ES-I3 (cell line): ENCODE measurements around the gene SNED1.
A peak's percentile ranks its signal among the peaks of the same experiment; 100 is the strongest.

ENCODE experiments used
- H3K36me3 ChIP-seq: 2 replicates; pipeline ENCODE4 v1.6.1; 2013; ENCODE audit warnings: mild to moderate bottlenecking, low read length, control low read depth, moderate library complexity; ENCODE audit not compliant: insufficient read depth
- H3K4me1 ChIP-seq: 2 replicates; pipeline ENCODE4 v1.6.1; 2013; ENCODE audit warnings: mild to moderate bottlenecking, control low read depth, low read length; ENCODE audit not compliant: insufficient read depth
- H3K9ac ChIP-seq: 2 replicates; pipeline ENCODE4 v1.6.1; 2013; ENCODE audit warnings: low read depth, mild to moderate bottlenecking, low read length, moderate library complexity
- H3K9me3 ChIP-seq: 2 replicates; pipeline ENCODE4 v1.6.1; 2013; ENCODE audit warnings: mild to moderate bottlenecking, low read length, moderate library complexity; ENCODE audit not compliant: control insufficient read depth, insufficient read depth

Gene SNED1

DNA sequence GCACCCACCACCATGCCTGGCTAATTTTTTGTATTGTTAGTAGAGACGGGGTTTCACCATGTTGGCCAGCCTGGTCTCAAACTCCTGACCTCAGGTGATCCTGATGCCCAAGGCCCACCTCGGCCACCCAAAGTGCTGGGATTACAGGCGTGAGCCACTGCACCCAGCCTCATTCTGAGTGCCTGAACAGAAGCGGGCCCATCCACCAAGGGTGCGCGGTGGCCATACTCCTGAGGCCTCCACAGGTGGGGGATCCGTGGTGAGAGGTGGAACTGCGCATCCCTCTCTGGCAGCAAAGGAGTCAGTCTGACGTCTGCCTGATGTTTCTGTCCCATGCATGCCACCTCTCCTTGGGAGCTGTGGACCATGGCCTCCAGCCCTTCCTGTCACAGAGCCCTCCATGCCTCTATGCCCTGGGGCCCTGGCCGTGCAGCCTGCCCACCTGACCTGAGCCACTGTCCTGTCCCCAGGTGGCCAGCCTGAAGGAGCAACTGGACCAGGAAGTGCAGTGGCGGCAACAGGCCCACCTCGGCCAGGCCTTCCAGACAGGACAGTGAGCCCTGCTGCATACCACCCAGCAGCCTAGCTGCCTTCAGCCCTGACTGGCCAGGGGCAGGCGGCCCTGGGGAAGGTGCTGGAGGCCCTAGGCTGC is 7.6 kb upstream of the SNED1 start:
- Histone ChIP-seq H3K9ac (no peak overlapping the region), H3K4me1 (no peaks in the 10 kb centered on the region; the same call in 1 of the 2 replicates), H3K9me3 (peaks cover 5% of the 10 kb centered on the region; the same call in 1 of the 2 replicates), H3K36me3 (no peaks in the 10 kb centered on the region)

- H3K9ac ChIP-seq: no peak overlapping the region
- H3K4me1 ChIP-seq: no peaks in the 10 kb centered on the region; the same call in 1 of the 2 replicates
- no peaks in the 10 kb centered on the region for H3K36me3 ChIP-seq
Observed at GRCh38 chr2:240991378-240992263, 6.8 kb upstream of the SNED1 start.

GRCh38 chr2:240992572-240993291 is 5.7 kb upstream of the SNED1 start:
- H3K9ac ChIP-seq: no peak overlapping the region
- H3K4me1 ChIP-seq: no peaks in the 10 kb centered on the region; the same call in 1 of the 2 replicates
- H3K9me3 ChIP-seq: peaks cover 5% of the 10 kb centered on the region; the same call in 1 of the 2 replicates
- H3K36me3 ChIP-seq: no peaks in the 10 kb centered on the region

More at GRCh38 chr2:240991378-240992263, 6.8 kb upstream of the SNED1 start:
- H3K9me3 ChIP-seq: peaks cover 5% of the 10 kb centered on the region; the same call in 1 of the 2 replicates

DNA sequence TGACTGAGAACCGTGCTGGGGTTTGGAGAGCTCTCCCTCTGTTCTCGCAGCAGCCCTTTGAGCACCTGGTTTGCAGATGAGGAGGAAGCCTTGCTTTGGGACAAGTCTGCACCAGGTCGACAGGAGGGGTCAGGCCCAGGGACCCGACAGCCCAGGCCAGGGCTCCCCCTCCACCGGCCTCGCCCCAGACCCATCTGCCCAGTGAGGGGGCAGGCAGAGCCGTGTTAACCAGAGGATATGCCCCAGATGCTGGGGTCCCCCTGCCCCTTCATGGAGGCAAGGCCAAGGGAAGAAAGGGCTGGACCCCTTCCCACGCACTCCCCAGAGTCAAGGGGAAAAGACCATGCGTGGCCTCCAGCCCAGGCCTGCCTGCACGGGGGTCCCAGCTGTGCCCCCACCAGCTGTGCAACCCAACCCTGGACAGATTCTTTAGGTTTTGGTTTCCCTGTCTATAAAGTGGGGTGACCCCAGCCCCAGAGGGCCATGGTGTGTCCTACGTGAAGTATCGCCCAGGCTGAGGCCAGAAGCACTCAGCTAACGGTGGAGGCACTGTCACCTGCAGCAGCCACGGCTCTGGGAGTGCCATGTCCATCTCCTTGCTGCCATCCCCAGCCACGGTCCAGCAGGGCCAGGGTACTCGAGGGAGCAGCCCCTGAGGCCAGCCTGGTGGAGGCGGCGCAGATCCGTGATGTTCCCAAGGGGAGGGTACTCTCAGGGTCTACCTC is 4.8 kb upstream of the SNED1 start:
- Histone ChIP-seq H3K9me3 (peaks cover 2% of the 10 kb centered on the region; the same call in 1 of the 2 replicates), H3K36me3 (no peaks in the 10 kb centered on the region), H3K9ac (no peak overlapping the region), H3K4me1 (no peaks in the 10 kb centered on the region; the same call in 1 of the 2 replicates)

- no peaks in the 10 kb centered on the region for H3K9me3 ChIP-seq
- no peaks in the 10 kb centered on the region; the same call in 1 of the 2 replicates for H3K4me1 ChIP-seq
- H3K9ac ChIP-seq: no peak overlapping the region
- H3K36me3 ChIP-seq: no peaks in the 10 kb centered on the region
Observed at GRCh38 chr2:240994171-240994896, 4.1 kb upstream of the SNED1 start.

- Histone ChIP-seq H3K4me1 (no peaks in the 10 kb centered on the region; the same call in 1 of the 2 replicates), H3K36me3 (no peaks in the 10 kb centered on the region), H3K9ac (no peak overlapping the region), H3K9me3 (no peaks in the 10 kb centered on the region)
Observed at GRCh38 chr2:240995041-240996021, 3.1 kb upstream of the SNED1 start.

GRCh38 chr2:240996161-240996833 is 2.1 kb upstream of the SNED1 start:
- H3K36me3 ChIP-seq: no peaks in the 10 kb centered on the region
- no peak overlapping the region for H3K9ac ChIP-seq
- H3K9me3 ChIP-seq: no peaks in the 10 kb centered on the region
- no peaks in the 10 kb centered on the region; the same call in 1 of the 2 replicates for H3K4me1 ChIP-seq

- Histone ChIP-seq H3K36me3 (no peaks in the 10 kb centered on the region), H3K9me3 (no peaks in the 10 kb centered on the region), H3K9ac (no peak overlapping the region), H3K4me1 (no peaks in the 10 kb centered on the region; the same call in 1 of the 2 replicates)
Observed at GRCh38 chr2:240996834-240997140, 1.6 kb upstream of the SNED1 start.

GRCh38 chr2:240997141-240997855 is 1.1 kb upstream of the SNED1 start:
- no peaks in the 10 kb centered on the region for H3K36me3 ChIP-seq
- no peaks in the 10 kb centered on the region for H3K9me3 ChIP-seq
- no peak overlapping the region; the same call in 1 of the 2 replicates for H3K9ac ChIP-seq
- H3K4me1 ChIP-seq: no peaks in the 10 kb centered on the region

- Histone ChIP-seq H3K9ac (peak overlapping the region; percentile 56; the same call in 1 of the 2 replicates), H3K9me3 (peaks cover 2% of the 10 kb centered on the region; the same call in 1 of the 2 replicates), H3K4me1 (no peaks in the 10 kb centered on the region), H3K36me3 (no peaks in the 10 kb centered on the region)
Observed at GRCh38 chr2:240998706-240998994, 232 bp downstream of the SNED1 start.

DNA sequence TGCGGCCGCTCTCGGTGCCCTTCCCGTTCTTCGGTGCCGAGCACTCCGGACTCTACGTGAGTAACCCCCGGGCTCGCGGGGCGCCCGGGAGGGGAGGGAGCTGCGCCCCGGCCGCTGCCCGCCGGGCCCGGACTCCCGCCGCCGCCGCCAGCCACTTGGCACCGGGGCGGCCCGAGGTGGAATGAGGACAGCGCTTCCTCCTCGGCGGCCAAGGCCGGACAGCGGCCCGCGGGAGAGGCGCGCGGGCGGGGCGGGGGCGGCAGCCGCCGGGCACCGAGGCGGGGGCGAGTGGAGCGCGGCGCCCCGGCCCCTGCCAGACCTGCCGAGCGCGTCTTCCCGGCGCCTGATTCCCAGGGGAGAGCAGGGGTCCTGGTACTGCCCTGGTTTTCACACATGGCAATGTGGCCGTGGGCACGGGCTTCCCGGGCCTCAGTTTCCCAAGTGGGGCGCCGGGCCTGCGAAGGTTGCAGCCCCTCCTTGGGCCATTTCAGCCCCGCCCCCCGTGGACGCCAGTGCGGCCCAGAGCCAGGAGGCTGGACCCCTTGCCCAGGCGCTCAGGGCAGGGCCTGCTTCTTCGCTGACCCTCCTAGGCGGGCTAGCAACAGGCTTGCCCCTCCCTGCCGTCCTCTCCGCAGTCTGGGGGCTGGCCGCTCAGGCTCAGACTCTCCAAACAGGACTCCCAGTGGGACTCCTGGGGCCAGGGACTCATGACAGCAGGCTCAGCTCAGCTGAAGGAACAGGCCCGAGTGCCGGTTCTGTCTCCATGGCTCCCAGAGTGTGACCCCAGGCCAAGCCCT is 775 bp downstream of the SNED1 start:
- Histone ChIP-seq H3K4me1 (no peaks in the 10 kb centered on the region), H3K36me3 (no peaks in the 10 kb centered on the region), H3K9ac (peak overlapping the region; percentile 56), H3K9me3 (peaks cover 4% of the 10 kb centered on the region; the same call in 1 of the 2 replicates)
